ENCODE results near the gene MBD3L4. TPM values are rescaled to one million over a fixed set of nuclear protein-coding genes. Genes with fewer than 3 reads are reported as not detected.
"Not testable (repeated sequence)": the region's sequence is repeated elsewhere in the genome, so short reads cannot be mapped to it uniquely, and the experiment has no call there.

The MBD3L4 gene
- polyA plus RNA-seq (ENCODE audit: insufficient read length) = not detected
- long read RNA-seq, donor 1 = 0 reads
- long read RNA-seq, donor 2 = 0 reads
- long read RNA-seq, donor 3 = 0 reads
- long read RNA-seq, donor 4 = 0 reads
- long read RNA-seq, donor 5 = 0 reads
- long read RNA-seq, donor 6 = 0 reads
- long read RNA-seq, donor 7 = 0 reads
- long read RNA-seq, donor 8 = 0 reads

GRCh38 chr19:7040079-7040478 is at the start of gene MBD3L4:
Gene MBD3L4, minus strand, starts transcription at chr19:7040179. Its CDS starts 35 bp downstream, at chr19:7040144.
- DNase-seq = not testable (repeated sequence)

DNA sequence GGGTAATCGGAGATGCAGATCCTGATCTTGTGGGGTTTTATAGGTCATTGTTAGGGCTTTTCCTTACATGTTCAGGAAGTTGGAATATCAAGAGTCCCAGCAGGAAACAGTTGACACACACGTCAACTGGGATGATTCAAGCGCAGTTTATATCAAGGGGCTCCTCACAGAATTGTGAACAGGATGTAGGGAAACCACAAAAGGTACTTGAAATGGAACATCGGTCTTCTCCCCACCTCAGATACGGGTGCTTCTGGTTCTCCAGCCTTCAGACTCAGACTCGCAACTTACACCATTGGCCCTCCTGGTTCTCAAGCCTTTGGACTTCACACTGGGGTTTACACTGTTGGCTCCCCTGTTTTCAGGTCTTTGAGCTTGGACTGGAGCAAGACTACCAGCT is 49.0 kb upstream of the MBD3L4 start:
- no peak for DNase-seq

DNA sequence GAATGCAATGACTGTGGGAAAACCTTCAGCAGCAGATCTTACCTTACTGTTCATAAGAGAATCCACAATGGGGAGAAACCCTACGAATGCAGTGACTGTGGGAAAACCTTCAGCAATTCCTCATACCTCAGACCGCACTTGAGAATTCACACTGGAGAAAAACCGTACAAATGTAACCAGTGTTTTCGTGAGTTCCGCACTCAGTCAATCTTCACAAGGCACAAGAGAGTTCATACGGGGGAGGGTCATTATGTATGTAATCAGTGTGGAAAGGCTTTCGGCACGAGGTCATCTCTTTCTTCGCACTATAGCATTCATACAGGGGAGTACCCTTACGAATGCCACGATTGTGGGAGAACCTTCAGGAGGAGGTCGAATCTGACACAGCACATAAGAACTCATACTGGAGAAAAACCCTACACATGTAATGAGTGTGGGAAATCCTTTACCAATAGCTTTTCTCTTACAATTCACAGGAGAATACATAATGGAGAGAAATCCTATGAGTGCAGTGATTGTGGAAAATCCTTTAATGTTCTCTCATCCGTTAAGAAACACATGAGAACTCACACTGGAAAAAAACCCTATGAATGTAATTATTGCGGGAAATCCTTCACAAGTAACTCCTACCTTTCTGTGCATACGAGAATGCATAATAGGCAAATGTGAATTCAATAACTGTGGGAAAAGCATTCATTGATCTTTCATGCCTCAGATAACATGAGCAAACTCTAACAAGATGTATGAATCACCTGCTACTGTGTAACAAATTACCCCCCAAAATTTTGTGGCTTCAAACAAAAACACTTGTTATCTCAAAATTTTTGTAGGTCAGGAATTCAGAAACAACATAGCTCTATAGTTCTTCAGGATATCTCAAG is 43.3 kb upstream of the MBD3L4 start:
- no peak for DNase-seq

GRCh38 chr19:7078008-7078407 is 38.0 kb upstream of the MBD3L4 start:
- DNase-seq = no peak

GRCh38 chr19:7076151-7076550 is 36.2 kb upstream of the MBD3L4 start:
- no peak for DNase-seq

GRCh38 chr19:7074705-7075282 is 34.8 kb upstream of the MBD3L4 start:
- no peak for DNase-seq

DNA sequence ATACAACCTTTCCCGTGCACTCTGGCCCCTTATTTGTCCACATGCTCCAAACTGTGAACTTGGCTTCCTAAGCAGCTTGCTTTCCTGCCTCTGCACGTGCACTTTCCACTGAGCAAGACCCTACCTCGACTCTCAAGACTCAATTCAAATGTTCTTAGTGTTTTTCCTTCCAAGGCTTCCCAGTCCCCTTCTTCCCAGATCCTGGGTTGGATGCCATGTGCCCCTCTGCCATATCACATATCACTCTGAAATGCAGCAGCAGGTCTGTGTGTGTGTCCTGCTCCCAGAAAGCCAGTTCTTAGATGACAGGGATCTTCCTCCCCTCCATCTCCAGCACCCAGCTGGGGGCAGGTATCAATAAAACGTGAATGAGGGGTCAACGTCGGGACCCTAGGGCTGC is 32.6 kb upstream of the MBD3L4 start:
- DNase-seq = no peak

DNA sequence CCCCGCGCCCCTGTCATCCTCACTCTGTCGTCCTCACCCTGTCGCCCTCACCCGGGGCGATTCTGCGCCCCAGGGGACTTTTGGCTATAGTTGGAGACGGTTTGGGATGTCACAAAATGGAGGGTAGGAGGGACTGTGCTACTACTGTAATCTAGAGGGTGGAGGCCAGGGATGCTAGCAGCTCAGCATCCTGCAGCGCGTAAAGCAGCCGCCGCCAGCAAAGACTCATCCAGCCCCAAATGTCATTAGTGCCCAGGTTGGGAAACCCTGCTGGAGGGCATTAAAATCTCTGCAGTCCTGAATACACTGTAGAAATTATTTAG is 29.9 kb upstream of the MBD3L4 start:
- no peak for DNase-seq

GRCh38 chr19:7069042-7069903 is 29.3 kb upstream of the MBD3L4 start, which contains the start of gene ZNF557:
Gene ZNF557, plus strand, starts transcription at chr19:7069703. Its CDS starts 5,372 bp downstream, at chr19:7075075.
- peak; percentile 96 for DNase-seq

DNA sequence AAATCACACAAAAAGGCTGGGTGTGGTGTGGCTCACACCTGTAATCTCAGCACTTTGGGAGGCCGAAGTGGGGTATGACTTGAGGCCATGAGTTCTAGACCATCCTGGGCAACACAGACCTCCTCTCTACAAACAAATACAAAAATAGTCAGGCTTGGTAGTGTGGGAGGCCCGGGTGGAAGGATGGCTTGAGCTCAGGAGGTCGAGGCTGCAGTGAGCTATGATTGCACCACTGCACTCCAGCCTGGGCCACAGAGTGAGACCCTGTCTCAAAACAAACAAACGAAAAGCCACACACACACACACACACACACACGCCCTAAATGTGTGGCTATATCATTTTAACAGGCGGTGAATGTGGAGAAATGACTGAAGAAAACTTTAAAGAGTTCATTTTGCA is 28.6 kb upstream of the MBD3L4 start:
- no peak for DNase-seq

GRCh38 chr19:7067716-7068115 is 27.7 kb upstream of the MBD3L4 start:
- DNase-seq = no peak

DNA sequence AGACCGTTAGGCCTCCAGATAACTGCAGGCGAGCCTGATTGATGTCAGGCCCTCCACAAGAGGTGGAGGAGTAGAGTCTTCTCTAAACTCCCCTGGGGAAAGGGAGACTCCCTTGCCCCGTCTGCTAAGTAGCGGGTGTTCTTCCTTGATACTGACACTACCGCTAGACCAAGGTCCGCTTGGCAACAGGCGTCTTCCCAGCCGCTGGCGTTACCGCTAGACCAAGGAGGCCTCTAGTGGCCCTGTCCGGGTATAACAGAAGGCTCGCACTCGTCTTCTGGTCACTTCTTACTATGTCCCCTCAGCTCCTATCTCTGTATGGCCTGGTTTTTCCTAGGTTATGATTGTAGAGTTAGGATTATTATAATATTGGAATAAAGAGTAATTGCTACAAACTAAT is 27.1 kb upstream of the MBD3L4 start:
- not testable (repeated sequence) for DNase-seq

GRCh38 chr19:7063764-7064418 is 23.9 kb upstream of the MBD3L4 start:
- DNase-seq = no peak

GRCh38 chr19:7063339-7063738 is 23.4 kb upstream of the MBD3L4 start:
- DNase-seq = no peak

DNA sequence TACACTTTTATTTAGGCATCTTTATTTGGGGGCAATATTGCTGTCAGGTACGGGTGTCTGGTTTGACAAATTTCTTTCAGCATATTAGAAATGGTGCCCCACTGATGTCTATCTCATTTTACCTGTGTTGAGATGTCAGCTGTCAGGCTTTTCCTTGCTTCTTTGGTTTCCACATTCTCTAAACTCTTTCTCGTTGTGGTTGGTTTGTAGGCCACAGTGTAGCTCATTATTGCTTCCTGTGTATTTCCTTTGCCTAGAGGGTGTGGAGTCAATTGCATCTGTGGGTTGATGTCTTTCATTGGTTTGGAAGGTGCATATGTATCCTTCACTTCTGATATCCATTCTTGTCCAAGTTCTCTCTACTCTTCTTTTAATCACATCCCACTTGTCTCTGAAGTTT is 20.0 kb upstream of the MBD3L4 start:
- not testable (repeated sequence) for DNase-seq

DNA sequence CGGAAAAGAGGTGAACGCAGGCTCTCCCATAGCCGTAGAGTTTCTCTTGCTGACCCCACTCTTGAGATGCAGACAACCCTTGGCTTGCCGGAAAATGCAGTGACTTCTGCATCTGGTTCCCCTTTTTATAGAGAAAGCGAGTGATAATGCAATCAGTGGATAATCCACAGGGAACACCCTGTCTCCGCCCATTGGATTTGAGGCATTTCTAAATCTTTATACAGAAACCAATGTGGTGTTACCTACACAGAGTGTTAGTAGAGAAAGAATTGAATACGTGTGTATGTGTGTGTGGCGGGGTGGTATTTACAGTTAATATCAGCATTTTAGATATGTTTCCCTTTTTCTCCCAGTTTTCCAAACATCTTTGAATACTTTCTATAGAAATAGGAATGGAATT is 18.6 kb upstream of the MBD3L4 start, which contains the start of gene MBD3L3:
TSS of gene MBD3L3 (minus strand) at position 101 of the 400 bp plus-strand sequence. CDS start at position 30, 71 bp downstream.
- DNase-seq = not testable (repeated sequence)

DNA sequence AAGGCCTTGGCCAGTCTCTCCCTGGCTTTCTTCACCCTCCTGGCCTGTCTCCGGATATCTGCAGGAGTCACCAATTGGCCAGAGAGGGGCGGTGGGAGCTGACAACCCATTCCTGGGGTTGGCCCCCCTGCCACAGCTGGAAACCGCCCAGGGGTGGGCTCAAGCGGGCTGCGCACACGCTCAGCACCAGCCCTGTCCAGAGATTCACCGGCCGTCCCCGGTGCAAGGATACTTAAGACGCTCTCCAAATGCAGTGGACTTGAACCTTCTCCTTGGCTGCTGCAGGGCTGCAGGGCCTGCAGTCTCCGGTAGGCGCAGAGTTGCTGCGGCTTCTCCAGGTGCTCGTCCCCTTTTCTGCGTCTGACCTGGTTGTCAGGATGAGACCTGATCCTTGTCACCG is 16.4 kb upstream of the MBD3L4 start:
- not testable (repeated sequence) for DNase-seq

GRCh38 chr19:7055679-7056078 is 15.7 kb upstream of the MBD3L4 start:
- DNase-seq = not testable (repeated sequence)

- not testable (repeated sequence) for DNase-seq
Measured at GRCh38 chr19:7054635-7055368, 14.8 kb upstream of the MBD3L4 start.

GRCh38 chr19:7052896-7053295 is 12.9 kb upstream of the MBD3L4 start:
- DNase-seq = not testable (repeated sequence)

DNA sequence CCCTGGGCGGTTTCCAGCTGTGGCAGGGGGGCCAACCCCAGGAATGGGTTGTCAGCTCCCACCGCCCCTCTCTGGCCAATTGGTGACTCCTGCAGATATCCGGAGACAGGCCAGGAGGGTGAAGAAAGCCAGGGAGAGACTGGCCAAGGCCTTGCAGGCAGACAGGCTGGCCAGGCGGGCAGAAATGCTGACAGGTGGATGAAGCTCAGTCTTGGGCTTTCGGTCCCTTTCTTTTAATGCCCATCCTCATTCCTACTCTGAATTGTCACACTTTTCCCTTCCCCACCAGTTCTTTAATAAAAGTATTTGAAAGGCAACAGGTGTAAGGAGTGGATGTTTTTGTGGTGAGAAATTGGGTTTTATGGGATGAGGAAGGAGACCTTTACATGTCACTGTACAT is 11.4 kb upstream of the MBD3L4 start:
- not testable (repeated sequence) for DNase-seq
